ENCODE measurements around the gene PRM1. TPM values are rescaled to one million over a fixed set of nuclear protein-coding genes. Genes with fewer than 3 reads are reported as not detected.

Gene PRM1
- total and polyA plus RNA-seq, 4 donors, result not detected

DNA sequence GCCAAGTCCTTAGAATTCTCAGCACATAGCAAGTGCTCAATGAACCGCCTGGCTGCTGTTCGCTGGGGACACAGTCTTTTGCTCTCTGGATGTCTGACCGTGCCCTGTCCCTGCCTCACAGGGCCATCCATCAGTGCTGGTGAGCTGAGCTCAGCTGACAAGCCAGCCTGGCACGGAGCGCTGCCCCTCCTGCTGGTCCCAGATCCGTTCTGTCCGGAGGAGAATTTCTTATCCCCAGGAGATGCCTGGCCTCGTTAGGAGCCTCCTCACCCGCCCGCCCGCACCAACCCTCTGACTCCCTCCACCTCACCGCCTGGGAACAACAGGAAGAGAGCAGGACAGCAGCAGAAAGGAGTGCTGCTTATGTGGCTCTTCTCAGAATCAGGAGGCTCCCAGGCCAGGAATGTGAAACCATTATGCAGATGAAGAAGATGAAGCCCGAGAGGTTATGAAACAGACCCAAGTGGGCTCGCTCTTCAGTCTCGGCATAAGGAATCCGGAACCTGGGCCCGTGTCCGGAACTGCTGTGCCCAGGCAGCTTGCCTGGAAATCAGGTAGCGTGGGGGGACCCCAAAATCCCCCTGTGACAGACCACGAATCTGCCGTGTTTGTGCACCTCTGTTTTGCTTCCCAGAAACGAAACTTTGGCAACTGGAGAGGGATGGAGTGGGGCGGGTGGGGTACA lies 35.3 kb upstream of the PRM1 start (continued):
- TF ChIP-seq REST (IDR thresholded peaks at IDR 0.05) (no peak), YY1 (IDR thresholded peaks at IDR 0.05) (no peak)

- Histone ChIP-seq H3K9ac (ENCODE audit: low read depth in 1 of 2, low read length in 2 of 2) (no peak overlapping the region), H3K9me3 (ENCODE audit: control insufficient read depth in 4 of 4, low read length in 3 of 4) (no peaks in the 10 kb centered on the region), H3K4me1 (ENCODE audit: control insufficient read depth in 4 of 4, insufficient read depth in 4 of 4, low read length in 3 of 4) (no peaks in the 10 kb centered on the region), H3K36me3 (ENCODE audit: control insufficient read depth in 4 of 4, insufficient read depth in 3 of 4, low read depth in 1 of 4, low read length in 3 of 4) (no peaks in the 10 kb centered on the region), H3K27ac (ENCODE audit: low read depth in 1 of 2, low read length in 2 of 2) (no peak overlapping the region), H3K4me3 (ENCODE audit: low read depth in 1 of 3, low read length in 3 of 3) (no peak overlapping the region), H3K27me3 (ENCODE audit: control insufficient read depth in 4 of 4, insufficient read depth in 4 of 4, low read length in 3 of 4) (no peaks in the 10 kb centered on the region)
- 82% methylated on average over 13 of the region's 13 CpGs for WGBS
- TF ChIP-seq FOXA1 (IDR thresholded peaks at IDR 0.05), result no peak
- no peak for TF ChIP-seq JUND (IDR thresholded peaks at IDR 0.05)
- TF ChIP-seq RXRA (IDR thresholded peaks at IDR 0.05), result no peak
- TF ChIP-seq REST (IDR thresholded peaks at IDR 0.05), result no peak
- no peak for DNase-seq (ENCODE audit: low spot score)
Measured at GRCh38 chr16:11315510-11315909, 34.4 kb upstream of the PRM1 start.

DNA sequence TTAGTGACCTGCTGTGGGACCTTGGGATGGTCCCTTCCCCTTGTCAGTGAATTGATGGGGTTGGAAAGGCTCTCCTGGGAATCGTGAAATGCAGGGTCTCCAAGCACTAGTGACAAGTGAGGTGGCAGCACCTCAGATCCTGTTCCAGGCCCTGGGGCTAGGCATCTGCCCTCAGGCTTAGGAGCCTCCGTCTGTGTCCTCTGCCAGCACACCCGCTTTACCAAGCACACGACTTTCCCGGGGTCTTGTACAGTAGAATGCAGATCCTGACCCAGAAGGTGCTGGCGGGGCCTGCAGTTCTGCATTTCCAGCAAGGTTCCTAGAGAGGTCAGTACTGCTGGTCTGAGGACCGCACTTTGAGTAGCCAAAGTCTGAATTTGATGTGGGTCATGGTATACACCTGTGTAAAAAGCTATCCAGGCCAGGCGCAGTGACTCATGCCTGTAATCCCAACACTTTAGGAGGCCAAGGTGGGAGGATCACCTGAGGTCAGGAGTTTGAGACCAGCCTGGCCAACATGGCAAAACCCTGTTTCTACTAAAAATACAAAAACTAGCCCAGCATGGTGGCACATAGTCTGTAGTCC lies 33.3 kb upstream of the PRM1 start:
- WGBS, result 97% methylated on average over 8 of the region's 8 CpGs
- Histone ChIP-seq H3K27ac (ENCODE audit: low read depth in 1 of 2, low read length in 2 of 2) (no peak overlapping the region), H3K4me1 (ENCODE audit: control insufficient read depth in 4 of 4, insufficient read depth in 4 of 4, low read length in 3 of 4) (no peaks in the 10 kb centered on the region), H3K27me3 (ENCODE audit: control insufficient read depth in 4 of 4, insufficient read depth in 4 of 4, low read length in 3 of 4) (no peaks in the 10 kb centered on the region), H3K36me3 (ENCODE audit: control insufficient read depth in 4 of 4, insufficient read depth in 3 of 4, low read depth in 1 of 4, low read length in 3 of 4) (no peaks in the 10 kb centered on the region), H3K4me3 (ENCODE audit: low read depth in 1 of 3, low read length in 3 of 3) (no peak overlapping the region), H3K9ac (ENCODE audit: low read depth in 1 of 2, low read length in 2 of 2) (no peak overlapping the region), H3K9me3 (ENCODE audit: control insufficient read depth in 4 of 4, low read length in 3 of 4) (no peaks in the 10 kb centered on the region)
- TF ChIP-seq, protein P1, sequence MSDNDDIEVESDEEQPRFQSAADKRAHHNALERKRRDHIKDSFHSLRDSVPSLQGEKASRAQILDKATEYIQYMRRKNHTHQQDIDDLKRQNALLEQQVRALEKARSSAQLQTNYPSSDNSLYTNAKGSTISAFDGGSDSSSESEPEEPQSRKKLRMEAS (IDR thresholded peaks at IDR 0.05), result no peak
- no peak for DNase-seq (ENCODE audit: low spot score)
